H1 (cell line): ENCODE data around the gene TKFC. TPM values are rescaled to one million over a fixed set of nuclear protein-coding genes. Genes with fewer than 3 reads are reported as not detected.

Experiments
- CTCF ChIA-PET: fragments of 300-600 bp; sonication (Branson Sonifier 250); formaldehyde crosslinking; loops from one replicate; lab custom pipeline; 2021; ENCODE audit not compliant: partially characterized antibody; lab: Charles Lee
- POLR2A ChIA-PET: fragments of 300-600 bp; sonication (Branson Sonifier 250); formaldehyde crosslinking; loops from one replicate; lab custom pipeline; 2021; ENCODE audit warnings: inconsistent platforms; ENCODE audit not compliant: partially characterized antibody; lab: Charles Lee
- DNase-seq, 2 experiments: peaks; one replicate each; pipeline versions ENCODE4 v3.0.0 to v3.0.0-alpha.2; 2010 to 2022; ENCODE audit warnings: low spot score in 2 of 2, low read depth in 1 of 2, mixed read lengths in 1 of 2
- FAIRE-seq: peaks from 2 replicates; lab custom pipeline; 2011; peaks lifted over from hg19 to GRCh38; lab: Jason Lieb, UNC
- H2AFZ ChIP-seq: 2 replicates; pipeline ENCODE4 v1.8.1; 2012; ENCODE audit warnings: low read length, inconsistent platforms
- H2AK5ac ChIP-seq: 2 replicates; pipeline ENCODE4 v1.6.1; 2013; ENCODE audit warnings: low read depth, low read length
- H2BK120ac ChIP-seq: replicated peaks from 2 replicates; pipeline ENCODE3; 2013; ENCODE audit warnings: low read depth, low read length, inconsistent platforms
- H2BK12ac ChIP-seq: 2 replicates; pipeline ENCODE4 v1.6.1; 2013; ENCODE audit warnings: low read depth, low read length
- H2BK15ac ChIP-seq: 2 replicates; pipeline ENCODE4 v1.6.1; 2013; ENCODE audit warnings: low read length
- H2BK20ac ChIP-seq: 2 replicates; pipeline ENCODE4 v1.6.1; 2013; ENCODE audit warnings: low read length
- H2BK5ac ChIP-seq: 2 replicates; pipeline ENCODE4 v1.6.1; 2013; ENCODE audit warnings: low read depth, low read length
- H3K14ac ChIP-seq: 2 replicates; pipeline ENCODE4 v1.6.1; 2013; ENCODE audit warnings: inconsistent platforms; ENCODE audit not compliant: insufficient read length
- H3K18ac ChIP-seq: 2 replicates; pipeline ENCODE4 v1.6.1; 2013; ENCODE audit warnings: low read length; ENCODE audit errors: extremely low read depth
- H3K23ac ChIP-seq: 2 replicates; pipeline ENCODE4 v1.6.1; 2013; ENCODE audit warnings: inconsistent platforms; ENCODE audit not compliant: insufficient read length
- H3K23me2 ChIP-seq: 2 replicates; pipeline ENCODE4 v1.6.1; 2013; ENCODE audit warnings: low read depth, low read length
- H3K27ac ChIP-seq: 2 replicates; pipeline ENCODE4 v1.6.1; 2011; ENCODE audit warnings: low read depth, low read length, inconsistent platforms
- H3K27me3 ChIP-seq, 4 experiments: replicated peaks in 1 of 4; 1 replicate in 1 of 4; 2 replicates in 3 of 4; pipeline versions ENCODE4 v1.6.1 to v1.8.1; 2011 to 2013; ENCODE audit warnings: low read length in 3 of 4, mild to moderate bottlenecking in 3 of 4, inconsistent platforms in 2 of 4, mixed read lengths in 2 of 4, moderate library complexity in 1 of 4; ENCODE audit not compliant: control insufficient read depth in 3 of 4, insufficient read depth in 3 of 4; ENCODE audit errors: extremely low read depth in 1 of 4
- H3K36me3 ChIP-seq, 4 experiments: 2 replicates each; pipeline versions ENCODE4 v1.6.1 to v1.8.1; 2011 to 2013; ENCODE audit warnings: mild to moderate bottlenecking in 4 of 4, low read length in 3 of 4, moderate library complexity in 2 of 4, control low read depth in 1 of 4, inconsistent platforms in 1 of 4; ENCODE audit not compliant: insufficient read depth in 4 of 4, control insufficient read depth in 2 of 4
- H3K4ac ChIP-seq: replicated peaks from 2 replicates; pipeline ENCODE3; 2013; ENCODE audit warnings: low read length, low read depth, mixed read lengths, inconsistent platforms; ENCODE audit not compliant: insufficient read length
- H3K4me1 ChIP-seq, 4 experiments: replicated peaks in 1 of 4; 1 replicate in 1 of 4; 2 replicates in 3 of 4; pipeline versions ENCODE4 v1.6.1 to v1.8.1; 2011 to 2013; ENCODE audit warnings: low read length in 3 of 4, inconsistent platforms in 2 of 4, mixed read lengths in 1 of 4; ENCODE audit not compliant: insufficient read depth in 4 of 4, control insufficient read depth in 3 of 4
- H3K4me2 ChIP-seq, 2 experiments: 2 replicates each; pipeline versions ENCODE4 v1.6.1 to v1.8.1; 2011 to 2013; ENCODE audit warnings: low read depth in 2 of 2, low read length in 2 of 2, control low read depth in 1 of 2, inconsistent platforms in 1 of 2, mild to moderate bottlenecking in 1 of 2; ENCODE audit not compliant: insufficient read depth in 1 of 2
- H3K4me3 ChIP-seq, 4 experiments: fragments of 200-600, 300-600 bp in 1 of 4; sonication (generic), shearing (Covaris generic), sonication (Bioruptor Twin) in 1 of 4; 2 replicates each; pipeline versions ENCODE4 v1.5.1 to v1.8.1; 2011 to 2016; ENCODE audit warnings: low read length in 4 of 4, low read depth in 3 of 4, control low read depth in 2 of 4, inconsistent platforms in 2 of 4, mild to moderate bottlenecking in 2 of 4, mixed read lengths in 1 of 4, moderate library complexity in 1 of 4; ENCODE audit not compliant: insufficient read depth in 2 of 4; ENCODE audit errors: extremely low read depth in 1 of 4
- H3K56ac ChIP-seq: replicated peaks from 2 replicates; pipeline ENCODE3; 2013; ENCODE audit warnings: low read depth, mild to moderate bottlenecking, mixed read lengths, low read length, inconsistent platforms; ENCODE audit not compliant: insufficient read length
- H3K79me1 ChIP-seq: 2 replicates; pipeline ENCODE4 v1.6.1; 2013; ENCODE audit warnings: low read depth, low read length, control low read depth
- H3K79me2 ChIP-seq, 2 experiments: 2 replicates each; pipeline versions ENCODE4 v1.6.1 to v1.8.1; 2012 to 2013; ENCODE audit warnings: low read length in 2 of 2, mild to moderate bottlenecking in 2 of 2, inconsistent platforms in 1 of 2; ENCODE audit not compliant: insufficient read depth in 2 of 2, control insufficient read depth in 1 of 2
- H3K9ac ChIP-seq, 4 experiments: replicated peaks in 1 of 4; 1 replicate in 1 of 4; 2 replicates in 3 of 4; pipeline versions ENCODE4 v1.6.1 to v1.8.1; 2011 to 2013; ENCODE audit warnings: low read depth in 3 of 4, low read length in 3 of 4, control low read depth in 2 of 4, mild to moderate bottlenecking in 2 of 4, moderate library complexity in 2 of 4, inconsistent platforms in 1 of 4; ENCODE audit errors: extremely low read depth in 1 of 4
- H3K9me3 ChIP-seq, 2 experiments: 2 replicates each; pipeline versions ENCODE4 v1.6.1 to v1.8.1; 2012 to 2013; ENCODE audit warnings: mild to moderate bottlenecking in 2 of 2, moderate library complexity in 2 of 2, control low read depth in 1 of 2, inconsistent platforms in 1 of 2, low read depth in 1 of 2, low read length in 1 of 2, mixed read lengths in 1 of 2; ENCODE audit not compliant: insufficient read depth in 2 of 2
- H4K20me1 ChIP-seq, 2 experiments: replicated peaks in 1 of 2; 2 replicates each; pipeline versions ENCODE3 to v1.8.1; 2011 to 2013; ENCODE audit warnings: inconsistent platforms in 2 of 2, low read length in 2 of 2, mild to moderate bottlenecking in 1 of 2; ENCODE audit not compliant: insufficient read depth in 2 of 2, control insufficient read depth in 1 of 2
- H4K5ac ChIP-seq: 2 replicates; pipeline ENCODE4 v1.6.1; 2013; ENCODE audit warnings: low read length, low read depth, mixed read lengths, inconsistent platforms; ENCODE audit not compliant: insufficient read length
- H4K8ac ChIP-seq: 2 replicates; pipeline ENCODE4 v1.8.0; 2013; ENCODE audit warnings: mild to moderate bottlenecking, moderate library complexity, low read length, inconsistent platforms; ENCODE audit not compliant: insufficient read depth; ENCODE audit errors: extremely low read depth
- H4K91ac ChIP-seq: replicated peaks from 2 replicates; pipeline ENCODE3; 2013; ENCODE audit warnings: low read length, mixed read lengths, inconsistent platforms; ENCODE audit not compliant: insufficient read length
- GTF2F1 ChIP-seq: IDR thresholded peaks from 2 replicates; pipeline ENCODE4 v1.6.1; 2012; ENCODE audit warnings: low read depth, low read length, improper control_type of control experiment, borderline replicate concordance
- RXRA ChIP-seq: IDR thresholded peaks from 2 replicates; pipeline ENCODE4 v1.6.1; 2011; ENCODE audit warnings: low read depth, mild to moderate bottlenecking, low read length, moderate library complexity; ENCODE audit not compliant: insufficient read depth
- SP2 ChIP-seq: IDR thresholded peaks from 2 replicates; pipeline ENCODE4 v1.6.1; 2012; ENCODE audit warnings: mild to moderate bottlenecking, low read length, inconsistent platforms
- WGBS, 2 experiments: shearing (Covaris generic) in 1 of 2; methylation state at CpG; one replicate each; pipeline versions ENCODE4 v1.1.6 to v1.1.7; 2013 to 2015; ENCODE audit warnings: low lambda C conversion rate in 2 of 2, mixed read lengths in 2 of 2, inconsistent platforms in 1 of 2, low coverage in 1 of 2, missing lambda C conversion rate in 1 of 2; ENCODE audit not compliant: insufficient replicate concordance in 2 of 2, insufficient coverage in 1 of 2, insufficient read length in 1 of 2; ENCODE audit errors: extremely low coverage in 1 of 2, missing lambda C conversion rate in 1 of 2; 5-methylcytosine and 5-hydroxymethylcytosine counted together
- polyA plus RNA-seq, 7 experiments: library from polyadenylated mRNA; depleted of rRNA in 3 of 7; stranded (reverse) in 5 of 7; unstranded in 2 of 7; fragments of >200 nt in 5 of 7; fragments of 200-250 nt in 2 of 7; gene quantifications; 1 replicate in 5 of 7; 2 replicates in 1 of 7; 4 replicates in 1 of 7; pipeline versions ENCODE4 v1.2.1 to v1.2.3, GENCODE V29; 2011 to 2013; ENCODE audit warnings: missing spikeins in 2 of 7, mixed read lengths in 2 of 7
- total RNA-seq: library from RNA; stranded (reverse); fragmentation: NEBNext Ultra II Directional; extraction: Animal tissue kit (Norgen Biotek cat#: 25700); gene quantifications from 2 replicates; pipeline ENCODE4 v1.2.1, GENCODE V29; 2021

TKFC gene
- total and polyA plus RNA-seq, 2 of the 8 experiments (the other 6 are each of a cell fraction or from before 2014, with no cell fraction given) = 53.5 to 55.0 TPM

DNA sequence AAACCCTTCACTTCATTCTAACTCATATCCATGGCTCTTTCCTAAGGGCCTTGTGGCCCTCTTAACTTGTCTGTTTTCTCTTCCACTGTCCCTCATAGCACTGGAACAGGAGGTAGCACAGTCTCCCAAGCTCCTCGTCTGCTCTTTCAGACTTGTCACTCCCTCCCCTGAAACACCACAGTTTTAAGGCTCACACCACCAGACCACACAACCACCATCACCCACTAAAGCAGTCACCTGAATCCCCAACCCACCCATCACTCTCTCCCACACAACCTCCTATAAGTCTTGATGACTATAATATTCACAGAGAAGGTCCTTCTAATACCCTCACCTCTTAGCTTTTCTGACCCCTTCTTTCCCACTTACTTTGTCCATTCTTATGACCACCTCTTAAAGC, 26.8 kb upstream of the TKFC start:
- POLR2A ChIA-PET = interaction anchor here (0.9 to 1.6 kb wide), 3 partner anchors 9 to 91 kb away, joined by 3 to 5 read pairs (median 4); no protein-coding TSS in a partner anchor

More for the DNA sequence above, 26.8 kb upstream of the TKFC start:
- Histone ChIP-seq H2BK20ac (no peak overlapping the region), H4K8ac (no peak overlapping the region), H4K20me1 (peaks cover 4 to 6% of the 10 kb centered on the region in 2 experiments), H2BK15ac (no peak overlapping the region), H3K18ac (no peak overlapping the region), H3K36me3 (peaks cover 65 to 90% (median 85%) of the 10 kb centered on the region in 4 experiments), H3K79me2 (no peaks in the 10 kb centered on the region), H3K4me2 (no peak overlapping the region), H3K23me2 (no peaks in the 10 kb centered on the region; the same call in 1 of the 2 replicates), H2BK12ac (no peak overlapping the region), H3K4me3 (no peak overlapping the region), H3K27me3 (no peaks in the 10 kb centered on the region), H3K4ac (no peak overlapping the region), H3K9ac (no peak overlapping the region), H3K9me3 (no peaks in the 10 kb centered on the region), H3K14ac (no peak overlapping the region), H2AK5ac (no peak overlapping the region), H2AFZ (no peak overlapping the region), H3K56ac (no peak overlapping the region), H3K27ac (no peak overlapping the region), H4K91ac (no peak overlapping the region), H3K23ac (no peak overlapping the region), H2BK120ac (no peak overlapping the region), H2BK5ac (no peak overlapping the region), H3K79me1 (no peaks in the 10 kb centered on the region; the same call in 1 of the 2 replicates), H4K5ac (no peak overlapping the region), H3K4me1 (no peaks in the 10 kb centered on the region)
- no peak for TF ChIP-seq GTF2F1
- no peak for TF ChIP-seq SP2
- no peak for TF ChIP-seq RXRA
- DNase-seq = no peak
- CTCF ChIA-PET = interaction anchor here (1.9 kb wide), 1 partner anchor 10 kb away, joined by 5 read pairs; no protein-coding TSS in a partner anchor
- FAIRE-seq = no peak
- WGBS, 2 experiments = 94% methylated on average over 1 of the region's 1 CpG; no CpG with 5 or more reads in 1 of the 2 experiments
